ENCODE data around the gene LGALS9B.
"Not testable (repeated sequence)": the region's sequence is repeated elsewhere in the genome, so short reads cannot be mapped to it uniquely, and the experiment has no call there.

DNA sequence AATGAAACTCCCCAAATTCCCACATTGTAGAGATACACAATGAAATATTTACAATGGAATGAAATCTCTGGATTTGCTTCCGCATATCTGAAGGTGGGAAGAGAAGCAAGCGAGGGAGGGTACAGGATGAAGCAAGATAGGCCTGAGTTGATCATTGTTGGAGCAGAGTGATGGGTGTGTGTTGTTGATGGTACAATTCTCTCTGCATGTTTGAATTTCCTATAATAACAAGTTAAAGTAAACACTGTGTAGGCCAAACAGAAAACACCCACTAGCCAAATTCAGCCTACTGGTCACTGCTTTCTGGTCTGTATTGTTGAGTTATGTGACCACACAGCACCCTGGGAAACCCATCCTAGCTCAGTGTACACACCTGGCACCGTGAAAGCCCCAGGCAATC is 5.2 kb downstream of the LGALS9B start:
- TF ChIP-seq, protein P1, sequence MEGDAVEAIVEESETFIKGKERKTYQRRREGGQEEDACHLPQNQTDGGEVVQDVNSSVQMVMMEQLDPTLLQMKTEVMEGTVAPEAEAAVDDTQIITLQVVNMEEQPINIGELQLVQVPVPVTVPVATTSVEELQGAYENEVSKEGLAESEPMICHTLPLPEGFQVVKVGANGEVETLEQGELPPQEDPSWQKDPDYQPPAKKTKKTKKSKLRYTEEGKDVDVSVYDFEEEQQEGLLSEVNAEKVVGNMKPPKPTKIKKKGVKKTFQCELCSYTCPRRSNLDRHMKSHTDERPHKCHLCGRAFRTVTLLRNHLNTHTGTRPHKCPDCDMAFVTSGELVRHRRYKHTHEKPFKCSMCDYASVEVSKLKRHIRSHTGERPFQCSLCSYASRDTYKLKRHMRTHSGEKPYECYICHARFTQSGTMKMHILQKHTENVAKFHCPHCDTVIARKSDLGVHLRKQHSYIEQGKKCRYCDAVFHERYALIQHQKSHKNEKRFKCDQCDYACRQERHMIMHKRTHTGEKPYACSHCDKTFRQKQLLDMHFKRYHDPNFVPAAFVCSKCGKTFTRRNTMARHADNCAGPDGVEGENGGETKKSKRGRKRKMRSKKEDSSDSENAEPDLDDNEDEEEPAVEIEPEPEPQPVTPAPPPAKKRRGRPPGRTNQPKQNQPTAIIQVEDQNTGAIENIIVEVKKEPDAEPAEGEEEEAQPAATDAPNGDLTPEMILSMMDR (IDR thresholded peaks at IDR 0.05 in 4 of 5, conservative IDR thresholded peaks at IDR 0.05 in 1 of 5), result not testable (repeated sequence)
- not testable (repeated sequence) for TF ChIP-seq POLR2A (IDR thresholded peaks at IDR 0.05)
